Measurements from ENCODE around the gene SLC44A2. TPM values are rescaled to one million over a fixed set of nuclear protein-coding genes. Genes with fewer than 3 reads are reported as not detected.
A peak's percentile ranks its signal among the peaks of the same experiment; 100 is the strongest.

The SLC44A2 gene
- total RNA-seq, 1 donor: 49.9 TPM

DNA sequence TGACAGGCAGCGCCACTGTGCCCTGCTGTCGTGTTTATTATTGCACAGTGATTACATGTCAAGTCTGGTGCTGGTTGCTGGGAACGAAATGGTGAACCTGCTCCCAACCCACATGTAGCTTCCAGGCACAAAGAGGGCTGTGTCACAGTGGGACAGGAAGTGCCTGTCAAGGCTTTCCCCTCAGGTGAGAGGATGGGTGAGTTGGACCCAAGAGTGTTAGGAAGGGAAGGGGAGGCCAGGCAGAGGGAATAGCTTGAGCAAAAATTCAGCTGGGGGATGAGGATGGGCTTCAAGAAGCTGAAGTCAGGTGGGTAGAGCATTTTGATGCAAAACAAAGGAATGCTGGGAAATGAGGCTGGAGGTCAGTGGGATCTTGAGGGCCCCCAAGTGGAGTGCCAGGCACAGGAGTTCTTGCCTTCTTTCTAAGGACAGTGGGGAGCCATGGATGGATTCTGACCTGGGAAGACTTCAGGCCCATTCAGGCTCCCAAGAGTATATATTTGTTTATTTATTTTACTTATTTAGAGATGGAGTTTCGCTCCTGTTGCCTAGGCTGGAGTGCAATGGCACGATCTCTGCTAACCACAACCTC is 67.4 kb downstream of the SLC44A2 start:
- H3K4me3 ChIP-seq (ENCODE audit: insufficient read depth, low read length): no peak overlapping the region
- peaks cover 50% of the 10 kb centered on the region for H3K36me3 ChIP-seq (ENCODE audit: insufficient read depth, low read length)
- H3K4me1 ChIP-seq (ENCODE audit: insufficient read depth, low read length): peaks cover 5% of the 10 kb centered on the region
- H2AFZ ChIP-seq (ENCODE audit: low read length): no peak overlapping the region
- no peaks in the 10 kb centered on the region for H3K27me3 ChIP-seq (ENCODE audit: insufficient read depth, low read length)
- peaks cover 72% of the 10 kb centered on the region for H4K20me1 ChIP-seq (ENCODE audit: insufficient read depth, low read length)
- no peak overlapping the region for H3K4me2 ChIP-seq (ENCODE audit: insufficient read depth, low read length)
- H3K79me2 ChIP-seq (ENCODE audit: insufficient read depth, low read length): peaks cover 20% of the 10 kb centered on the region
- DNase-seq (ENCODE audit: insufficient read length, low spot score, missing footprints): peak; percentile 14
- no peaks in the 10 kb centered on the region for H3K9me3 ChIP-seq (ENCODE audit: low read depth, low read length)
- H3K27ac ChIP-seq (ENCODE audit: low read depth, low read length): no peak overlapping the region
- TF ChIP-seq, protein P1, sequence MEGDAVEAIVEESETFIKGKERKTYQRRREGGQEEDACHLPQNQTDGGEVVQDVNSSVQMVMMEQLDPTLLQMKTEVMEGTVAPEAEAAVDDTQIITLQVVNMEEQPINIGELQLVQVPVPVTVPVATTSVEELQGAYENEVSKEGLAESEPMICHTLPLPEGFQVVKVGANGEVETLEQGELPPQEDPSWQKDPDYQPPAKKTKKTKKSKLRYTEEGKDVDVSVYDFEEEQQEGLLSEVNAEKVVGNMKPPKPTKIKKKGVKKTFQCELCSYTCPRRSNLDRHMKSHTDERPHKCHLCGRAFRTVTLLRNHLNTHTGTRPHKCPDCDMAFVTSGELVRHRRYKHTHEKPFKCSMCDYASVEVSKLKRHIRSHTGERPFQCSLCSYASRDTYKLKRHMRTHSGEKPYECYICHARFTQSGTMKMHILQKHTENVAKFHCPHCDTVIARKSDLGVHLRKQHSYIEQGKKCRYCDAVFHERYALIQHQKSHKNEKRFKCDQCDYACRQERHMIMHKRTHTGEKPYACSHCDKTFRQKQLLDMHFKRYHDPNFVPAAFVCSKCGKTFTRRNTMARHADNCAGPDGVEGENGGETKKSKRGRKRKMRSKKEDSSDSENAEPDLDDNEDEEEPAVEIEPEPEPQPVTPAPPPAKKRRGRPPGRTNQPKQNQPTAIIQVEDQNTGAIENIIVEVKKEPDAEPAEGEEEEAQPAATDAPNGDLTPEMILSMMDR (IDR thresholded peaks at IDR 0.05; ENCODE audit: extremely low read depth, low read depth, low read length): no peak

Other genes starting within 250 kb of the SLC44A2 start
- 52.5 and 72.7 TPM in 2 replicates for gene TYK2, start 245.0 kb upstream of the SLC44A2 start, total RNA-seq
- 131 and 154 TPM in 2 replicates for gene CDC37, start 222.0 kb upstream of the SLC44A2 start, total RNA-seq
- 5.1 and 8.3 TPM in 2 replicates for gene PDE4A, start 205.0 kb upstream of the SLC44A2 start, total RNA-seq
- 64.8 and 77.1 TPM in 2 replicates for gene KEAP1, start 122.2 kb upstream of the SLC44A2 start, total RNA-seq
- 0.29 and 0.36 TPM in 2 replicates for gene S1PR5, start 108.1 kb upstream of the SLC44A2 start, total RNA-seq
- gene ATG4D, start 81.6 kb upstream of the SLC44A2 start, total RNA-seq: 11.6 and 12.7 TPM in 2 replicates
- 5.4 and 5.9 TPM in 2 replicates for gene KRI1, start 59.5 kb upstream of the SLC44A2 start, total RNA-seq
- 4.0 and 5.3 TPM in 2 replicates for gene CDKN2D, start 56.6 kb upstream of the SLC44A2 start, total RNA-seq
- gene AP1M2, start 38.2 kb upstream of the SLC44A2 start, total RNA-seq: 0.29 and 0.72 TPM in 2 replicates
- gene ILF3, start 28.8 kb downstream of the SLC44A2 start, total RNA-seq: 105 and 107 TPM in 2 replicates
- 34.0 and 36.5 TPM in 2 replicates for gene QTRT1, start 75.9 kb downstream of the SLC44A2 start, total RNA-seq
- 89.6 and 102 TPM in 2 replicates for gene DNM2, start 92.5 kb downstream of the SLC44A2 start, total RNA-seq
- 39.2 and 43.1 TPM in 2 replicates for gene TMED1, start 210.7 kb downstream of the SLC44A2 start, total RNA-seq
- under 0.01 and 0.29 TPM in 2 replicates for gene C19orf38, start 222.9 kb downstream of the SLC44A2 start, total RNA-seq
- gene CARM1, start 246.0 kb downstream of the SLC44A2 start, total RNA-seq: 33.7 and 41.0 TPM in 2 replicates